GM18519 (cell line): ENCODE measurements around the gene EXOC7.
"Not testable (repeated sequence)": the region's sequence is repeated elsewhere in the genome, so short reads cannot be mapped to it uniquely, and the experiment has no call there.

Source experiments
- ATAC-seq: cut with Tn5 transposase; IDR thresholded peaks from one replicate; pipeline ENCODE4 v1.9.1; 2021; ENCODE audit warnings: mild to moderate bottlenecking, moderate library complexity; ENCODE audit not compliant: unreplicated experiment, low FRiP score

Gene EXOC7

GRCh38 chr17:76089680-76090516 is 13.7 kb downstream of the EXOC7 start:
- no peak for ATAC-seq

GRCh38 chr17:76088868-76089576 is 14.6 kb downstream of the EXOC7 start:
- no peak for ATAC-seq

- ATAC-seq = no peak
Observed at GRCh38 chr17:76088041-76088867, 15.3 kb downstream of the EXOC7 start.

GRCh38 chr17:76087531-76087930 is 16.1 kb downstream of the EXOC7 start:
- no peak for ATAC-seq

- no peak for ATAC-seq
Observed at GRCh38 chr17:76086384-76086783, 17.2 kb downstream of the EXOC7 start.

- no peak for ATAC-seq
Observed at GRCh38 chr17:76085731-76086366, 17.7 kb downstream of the EXOC7 start.

GRCh38 chr17:76085066-76085730 is 18.4 kb downstream of the EXOC7 start:
- ATAC-seq = no peak

GRCh38 chr17:76083536-76084182 is 19.9 kb downstream of the EXOC7 start:
- ATAC-seq = no peak

GRCh38 chr17:76082326-76083251 is 21.0 kb downstream of the EXOC7 start:
- no peak for ATAC-seq

- ATAC-seq = no peak
Observed at GRCh38 chr17:76081295-76082210, 22.0 kb downstream of the EXOC7 start.

GRCh38 chr17:76080768-76081287 is 22.8 kb downstream of the EXOC7 start:
- ATAC-seq = no peak

- no peak for ATAC-seq
Observed at GRCh38 chr17:76079956-76080767, 23.4 kb downstream of the EXOC7 start.

- no peak for ATAC-seq
Observed at GRCh38 chr17:76079535-76079955, 24.0 kb downstream of the EXOC7 start.

- ATAC-seq = no peak
Observed at GRCh38 chr17:76078860-76079534, 24.6 kb downstream of the EXOC7 start, which contains the start of gene ZACN. Gene ZACN, plus strand, starts transcription at chr17:76079182. Its CDS starts 83 bp downstream, at chr17:76079265.

GRCh38 chr17:76078370-76078769 is 25.2 kb downstream of the EXOC7 start:
- not testable (repeated sequence) for ATAC-seq
